ENCODE measurements around the gene RIT2.

- TF ChIP-seq CTCF (IDR thresholded peaks at IDR 0.05) (no peak), CHD2 (IDR thresholded peaks at IDR 0.05; ENCODE audit: low read length, partially characterized antibody) (no peak), BHLHE40 (IDR thresholded peaks at IDR 0.05; ENCODE audit: low read depth, low read length) (no peak), RFX5 (IDR thresholded peaks at IDR 0.05) (no peak), CBX2 (IDR thresholded peaks at IDR 0.05; ENCODE audit: borderline replicate concordance, low read depth) (no peak), KDM1A (IDR thresholded peaks at IDR 0.05; ENCODE audit: low read depth) (no peak), EP300 (IDR thresholded peaks at IDR 0.05) (no peak), ELK1 (IDR thresholded peaks at IDR 0.05; ENCODE audit: low read depth, low read length) (no peak), E2F6 (IDR thresholded peaks at IDR 0.05; ENCODE audit: borderline replicate concordance, low read depth) (no peak), MAX (IDR thresholded peaks at IDR 0.05) (no peak), NPAS2 (CRISPR knock-in tag; IDR thresholded peaks at IDR 0.05; ENCODE audit: borderline replicate concordance) (no peak)
These were observed 336.9 kb downstream of the RIT2 start for GRCh38 chr18:42778445-42779042.
